HL-60 (cell line): ENCODE data around the gene TENM4.

Experiments used
- DNase-seq, 2 experiments: peaks; one replicate each; pipeline ENCODE4 v3.0.0-alpha.2; 2010 to 2020; ENCODE audit warnings: low read depth in 1 of 2, low spot score in 1 of 2
- H3K27ac ChIP-seq: fragments of 250-450 bp; sonication (Bioruptor Pico); replicated peaks from 2 replicates; pipeline ENCODE4 v1.5.1; 2020; ENCODE audit warnings: mild to moderate bottlenecking, moderate library complexity
- H3K27me3 ChIP-seq: fragments of 250-450 bp; sonication (Bioruptor Pico); 2 replicates; pipeline ENCODE4 v1.5.1; 2021; ENCODE audit warnings: mild to moderate bottlenecking, moderate library complexity; ENCODE audit not compliant: insufficient read depth, poor library complexity, severe bottlenecking
- H3K4me3 ChIP-seq: replicated peaks from 2 replicates; pipeline ENCODE4 v1.5.1; 2011; ENCODE audit warnings: mild to moderate bottlenecking, control low read depth, low read length; ENCODE audit not compliant: insufficient read depth
- GABPA ChIP-seq: IDR thresholded peaks from 2 replicates; pipeline ENCODE4 v1.6.1; 2012; ENCODE audit warnings: low read depth
- POLR2AphosphoS5 ChIP-seq: IDR thresholded peaks from 2 replicates; pipeline ENCODE4 v1.6.1; 2012; ENCODE audit warnings: low read depth
- SPI1 ChIP-seq: IDR thresholded peaks from 2 replicates; pipeline ENCODE4 v1.6.1; 2012; ENCODE audit warnings: low read depth, mild to moderate bottlenecking, borderline replicate concordance
- TF ChIP-seq, protein P1 (sequence below): IDR thresholded peaks from one replicate; pipeline ENCODE4 v1.5.1; 2011; ENCODE audit warnings: low read length, control low read depth, inconsistent platforms; ENCODE audit not compliant: insufficient read depth
- TF ChIP-seq, protein P2 (sequence below): IDR thresholded peaks from 2 replicates; pipeline ENCODE4 v1.6.1; 2012; ENCODE audit warnings: low read depth; ENCODE audit not compliant: insufficient replicate concordance

TENM4 gene

DNA sequence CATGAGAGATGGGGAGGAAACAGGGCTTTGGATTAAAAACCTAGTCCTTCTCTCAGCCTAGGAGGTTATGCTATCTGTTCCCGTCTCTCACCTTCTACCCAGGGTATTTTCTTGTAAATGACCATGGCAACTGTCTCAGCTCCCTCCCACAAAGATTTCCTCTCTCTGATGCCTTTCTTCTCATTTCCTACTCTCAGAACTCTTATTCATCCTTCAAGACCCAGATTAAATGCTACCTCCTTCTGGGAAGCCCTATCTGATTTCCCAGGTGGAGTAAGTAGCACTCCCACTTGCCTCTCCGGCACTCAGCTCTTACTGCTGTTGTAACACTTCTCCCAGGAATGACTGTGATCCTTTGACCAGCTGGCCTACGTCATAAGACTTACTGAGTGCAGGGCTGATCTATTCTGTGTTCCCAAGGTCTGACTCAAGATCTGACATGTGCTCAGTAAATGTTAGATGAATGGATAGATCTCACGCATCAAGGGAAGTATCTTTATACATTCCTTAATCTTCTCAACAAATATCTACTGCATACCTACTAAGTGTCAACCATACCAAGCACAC lies 175.0 kb downstream of the TENM4 start:
- TF ChIP-seq SPI1 (no peak), POLR2AphosphoS5 (no peak), GABPA (no peak)
- TF ChIP-seq, protein P1, sequence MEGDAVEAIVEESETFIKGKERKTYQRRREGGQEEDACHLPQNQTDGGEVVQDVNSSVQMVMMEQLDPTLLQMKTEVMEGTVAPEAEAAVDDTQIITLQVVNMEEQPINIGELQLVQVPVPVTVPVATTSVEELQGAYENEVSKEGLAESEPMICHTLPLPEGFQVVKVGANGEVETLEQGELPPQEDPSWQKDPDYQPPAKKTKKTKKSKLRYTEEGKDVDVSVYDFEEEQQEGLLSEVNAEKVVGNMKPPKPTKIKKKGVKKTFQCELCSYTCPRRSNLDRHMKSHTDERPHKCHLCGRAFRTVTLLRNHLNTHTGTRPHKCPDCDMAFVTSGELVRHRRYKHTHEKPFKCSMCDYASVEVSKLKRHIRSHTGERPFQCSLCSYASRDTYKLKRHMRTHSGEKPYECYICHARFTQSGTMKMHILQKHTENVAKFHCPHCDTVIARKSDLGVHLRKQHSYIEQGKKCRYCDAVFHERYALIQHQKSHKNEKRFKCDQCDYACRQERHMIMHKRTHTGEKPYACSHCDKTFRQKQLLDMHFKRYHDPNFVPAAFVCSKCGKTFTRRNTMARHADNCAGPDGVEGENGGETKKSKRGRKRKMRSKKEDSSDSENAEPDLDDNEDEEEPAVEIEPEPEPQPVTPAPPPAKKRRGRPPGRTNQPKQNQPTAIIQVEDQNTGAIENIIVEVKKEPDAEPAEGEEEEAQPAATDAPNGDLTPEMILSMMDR, result no peak
- Histone ChIP-seq H3K27ac (no peak overlapping the region), H3K27me3 (no peaks in the 10 kb centered on the region), H3K4me3 (no peak overlapping the region)
- DNase-seq, result no peak

- DNase-seq, result no peak
- H3K27me3 ChIP-seq, result no peaks in the 10 kb centered on the region
- TF ChIP-seq, protein P1, result no peak
- TF ChIP-seq POLR2AphosphoS5, result no peak
- no peak overlapping the region for H3K27ac ChIP-seq
- no peak overlapping the region for H3K4me3 ChIP-seq
Measured at GRCh38 chr11:79264284-79264683, 176.5 kb downstream of the TENM4 start.

GRCh38 chr11:79263001-79263400 lies 177.8 kb downstream of the TENM4 start:
- DNase-seq, result no peak

GRCh38 chr11:79262221-79262620 lies 178.6 kb downstream of the TENM4 start:
- no peak overlapping the region for H3K4me3 ChIP-seq
- no peaks in the 10 kb centered on the region for H3K27me3 ChIP-seq
- DNase-seq, result no peak
- H3K27ac ChIP-seq, result no peak overlapping the region
- TF ChIP-seq POLR2AphosphoS5 (no peak), SPI1 (no peak), GABPA (no peak)
- TF ChIP-seq, protein P1, result no peak
- TF ChIP-seq, protein P2, sequence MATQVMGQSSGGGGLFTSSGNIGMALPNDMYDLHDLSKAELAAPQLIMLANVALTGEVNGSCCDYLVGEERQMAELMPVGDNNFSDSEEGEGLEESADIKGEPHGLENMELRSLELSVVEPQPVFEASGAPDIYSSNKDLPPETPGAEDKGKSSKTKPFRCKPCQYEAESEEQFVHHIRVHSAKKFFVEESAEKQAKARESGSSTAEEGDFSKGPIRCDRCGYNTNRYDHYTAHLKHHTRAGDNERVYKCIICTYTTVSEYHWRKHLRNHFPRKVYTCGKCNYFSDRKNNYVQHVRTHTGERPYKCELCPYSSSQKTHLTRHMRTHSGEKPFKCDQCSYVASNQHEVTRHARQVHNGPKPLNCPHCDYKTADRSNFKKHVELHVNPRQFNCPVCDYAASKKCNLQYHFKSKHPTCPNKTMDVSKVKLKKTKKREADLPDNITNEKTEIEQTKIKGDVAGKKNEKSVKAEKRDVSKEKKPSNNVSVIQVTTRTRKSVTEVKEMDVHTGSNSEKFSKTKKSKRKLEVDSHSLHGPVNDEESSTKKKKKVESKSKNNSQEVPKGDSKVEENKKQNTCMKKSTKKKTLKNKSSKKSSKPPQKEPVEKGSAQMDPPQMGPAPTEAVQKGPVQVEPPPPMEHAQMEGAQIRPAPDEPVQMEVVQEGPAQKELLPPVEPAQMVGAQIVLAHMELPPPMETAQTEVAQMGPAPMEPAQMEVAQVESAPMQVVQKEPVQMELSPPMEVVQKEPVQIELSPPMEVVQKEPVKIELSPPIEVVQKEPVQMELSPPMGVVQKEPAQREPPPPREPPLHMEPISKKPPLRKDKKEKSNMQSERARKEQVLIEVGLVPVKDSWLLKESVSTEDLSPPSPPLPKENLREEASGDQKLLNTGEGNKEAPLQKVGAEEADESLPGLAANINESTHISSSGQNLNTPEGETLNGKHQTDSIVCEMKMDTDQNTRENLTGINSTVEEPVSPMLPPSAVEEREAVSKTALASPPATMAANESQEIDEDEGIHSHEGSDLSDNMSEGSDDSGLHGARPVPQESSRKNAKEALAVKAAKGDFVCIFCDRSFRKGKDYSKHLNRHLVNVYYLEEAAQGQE, result no peak

More at GRCh38 chr11:79263001-79263400, 177.8 kb downstream of the TENM4 start:
- TF ChIP-seq SPI1 (no peak), GABPA (no peak), POLR2AphosphoS5 (no peak)
- TF ChIP-seq, protein P1, result no peak
- TF ChIP-seq, protein P2, result no peak
- Histone ChIP-seq H3K4me3 (no peak overlapping the region), H3K27me3 (no peaks in the 10 kb centered on the region), H3K27ac (no peak overlapping the region)
